ENCODE results near the gene LYRM1.
A peak's percentile ranks its signal among the peaks of the same experiment; 100 is the strongest.

Gene LYRM1

GRCh38 chr16:20865420-20866131, 35.0 kb upstream of the LYRM1 start:
- ATAC-seq (ENCODE audit: low read depth) (no peak), DNase-seq (ENCODE audit: low spot score in 2 of 2) (no peak)
- H3K4me3 Mint-ChIP-seq: no peak overlapping the region
- peaks cover 18% of the 10 kb centered on the region for H3K36me3 Mint-ChIP-seq
- peaks cover 1% of the 10 kb centered on the region for H3K9me3 Mint-ChIP-seq
- H3K27me3 Mint-ChIP-seq: no peaks in the 10 kb centered on the region
- H3K27ac Mint-ChIP-seq: no peak overlapping the region
- H3K4me1 Mint-ChIP-seq: peaks cover 17% of the 10 kb centered on the region

DNA sequence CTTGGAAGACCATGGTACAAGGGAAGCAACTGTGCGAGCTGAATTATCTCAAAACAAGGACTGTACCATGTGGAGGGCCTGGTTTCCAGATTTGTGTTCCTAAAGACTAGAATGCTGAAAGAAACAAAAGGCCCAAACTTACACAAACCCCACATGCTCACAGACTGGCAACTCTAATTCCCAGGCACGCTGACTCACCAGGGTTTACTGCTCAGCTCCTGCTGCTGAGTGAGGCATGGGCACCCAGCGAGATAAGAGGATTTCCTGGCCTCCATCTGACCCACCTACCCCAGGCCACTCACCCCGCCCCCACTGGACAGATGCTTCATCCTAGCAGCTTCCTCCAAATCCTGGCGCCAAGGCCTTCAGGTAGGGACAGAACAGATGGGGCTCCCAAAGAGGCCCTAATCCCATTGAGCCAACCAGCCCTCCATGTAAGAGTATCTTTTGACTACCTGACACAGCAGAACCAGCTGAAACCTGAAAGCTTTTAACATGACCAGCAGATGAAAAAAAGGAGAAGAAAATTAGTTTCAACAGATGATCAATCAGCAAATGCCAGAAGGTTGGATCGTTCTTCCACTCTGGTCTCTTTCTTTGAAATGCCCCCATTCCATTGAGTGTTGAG, 34.3 kb upstream of the LYRM1 start:
- peaks cover 17% of the 10 kb centered on the region for H3K4me1 Mint-ChIP-seq
- ATAC-seq (ENCODE audit: low read depth) (no peak), DNase-seq (ENCODE audit: low spot score in 2 of 2) (no peak)
- H3K36me3 Mint-ChIP-seq: peaks cover 17% of the 10 kb centered on the region
- H3K4me3 Mint-ChIP-seq: no peak overlapping the region
- H3K9me3 Mint-ChIP-seq: peaks cover 1% of the 10 kb centered on the region
- H3K27me3 Mint-ChIP-seq: no peaks in the 10 kb centered on the region
- no peak overlapping the region for H3K27ac Mint-ChIP-seq

- Mint-ChIP-seq H3K4me1 (peaks cover 17% of the 10 kb centered on the region), H3K4me3 (no peak overlapping the region), H3K36me3 (peaks cover 12% of the 10 kb centered on the region), H3K27ac (no peak overlapping the region), H3K9me3 (peaks cover 1% of the 10 kb centered on the region), H3K27me3 (no peaks in the 10 kb centered on the region)
- ATAC-seq (ENCODE audit: low read depth) (no peak), DNase-seq (ENCODE audit: low spot score in 2 of 2) (no peak)
These were observed 33.8 kb upstream of the LYRM1 start for GRCh38 chr16:20866801-20867200.

- Mint-ChIP-seq H3K36me3 (peaks cover 7% of the 10 kb centered on the region), H3K9me3 (peaks cover 1% of the 10 kb centered on the region), H3K4me3 (no peak overlapping the region), H3K27ac (no peak overlapping the region), H3K4me1 (peaks cover 17% of the 10 kb centered on the region), H3K27me3 (no peaks in the 10 kb centered on the region)
- ATAC-seq (ENCODE audit: low read depth) (no peak), DNase-seq (ENCODE audit: low spot score in 2 of 2) (no peak)
These were observed 33.0 kb upstream of the LYRM1 start for GRCh38 chr16:20867585-20867984.

- H3K9me3 Mint-ChIP-seq: peaks cover 1% of the 10 kb centered on the region
- DNase-seq (ENCODE audit: low spot score in 2 of 2): no peak
These were observed 31.7 kb upstream of the LYRM1 start for GRCh38 chr16:20868890-20869289.

GRCh38 chr16:20870122-20870820, 30.3 kb upstream of the LYRM1 start:
- Mint-ChIP-seq H3K27me3 (no peaks in the 10 kb centered on the region), H3K9me3 (no peaks in the 10 kb centered on the region), H3K4me1 (peaks cover 22% of the 10 kb centered on the region), H3K4me3 (no peak overlapping the region), H3K36me3 (peaks cover 4% of the 10 kb centered on the region), H3K27ac (no peak overlapping the region)
- ATAC-seq (ENCODE audit: low read depth): no peak
- DNase-seq (ENCODE audit: low spot score in 2 of 2): no peak

More at GRCh38 chr16:20868890-20869289, 31.7 kb upstream of the LYRM1 start:
- no peak for ATAC-seq (ENCODE audit: low read depth)
- peaks cover 7% of the 10 kb centered on the region for H3K36me3 Mint-ChIP-seq
- peaks cover 20% of the 10 kb centered on the region for H3K4me1 Mint-ChIP-seq
- no peak overlapping the region for H3K4me3 Mint-ChIP-seq
- H3K27me3 Mint-ChIP-seq: no peaks in the 10 kb centered on the region
- H3K27ac Mint-ChIP-seq: no peak overlapping the region

- H3K9me3 Mint-ChIP-seq: no peaks in the 10 kb centered on the region
- no peaks in the 10 kb centered on the region for H3K27me3 Mint-ChIP-seq
- no peak for DNase-seq (ENCODE audit: low spot score in 2 of 2)
- peaks cover 4% of the 10 kb centered on the region for H3K36me3 Mint-ChIP-seq
- H3K27ac Mint-ChIP-seq: no peak overlapping the region
- no peak for ATAC-seq (ENCODE audit: low read depth)
- peaks cover 26% of the 10 kb centered on the region for H3K4me1 Mint-ChIP-seq
- no peak overlapping the region for H3K4me3 Mint-ChIP-seq
These were observed 29.3 kb upstream of the LYRM1 start for GRCh38 chr16:20871258-20871657.

DNA sequence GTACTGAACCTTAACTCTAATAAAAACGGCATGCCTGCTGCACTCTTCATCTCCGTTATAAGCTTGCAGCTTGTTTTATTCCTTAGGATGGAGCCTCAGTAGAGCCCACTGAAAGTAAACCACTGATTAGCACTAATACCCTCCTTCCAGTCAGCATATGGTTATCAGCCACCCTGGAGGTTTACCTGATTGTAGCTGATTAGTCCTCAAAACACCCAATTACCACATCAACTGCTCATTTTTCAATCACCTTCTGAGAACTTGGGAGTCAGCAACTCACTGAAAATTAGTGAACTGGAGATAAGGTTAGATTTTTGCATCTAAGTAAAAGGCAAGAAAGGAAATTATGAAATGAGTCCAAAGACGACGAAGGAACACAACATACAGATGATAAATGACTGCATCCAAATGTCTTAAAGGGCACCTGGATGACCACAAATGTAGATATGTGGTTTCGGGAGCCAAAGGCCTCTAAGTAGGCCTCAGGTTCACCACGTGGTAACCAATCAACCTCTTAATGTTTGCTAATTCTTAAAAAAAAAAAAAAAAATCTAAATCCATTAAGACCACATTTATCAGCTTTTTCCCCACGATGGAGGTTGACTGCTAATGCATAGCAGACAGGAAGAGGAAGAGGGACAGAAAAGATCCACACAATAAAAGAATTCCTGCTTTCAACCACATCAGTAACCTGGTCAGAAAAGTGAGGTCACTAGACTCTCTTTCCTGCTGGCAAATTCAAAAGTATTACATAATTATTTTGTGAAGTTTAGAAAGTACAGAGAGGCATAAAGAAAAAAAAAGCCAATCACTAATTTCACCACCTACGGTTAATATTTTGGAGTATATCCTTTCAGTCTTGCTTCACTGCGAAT, 28.4 kb upstream of the LYRM1 start:
- H3K4me3 Mint-ChIP-seq: no peak overlapping the region
- peaks cover 2% of the 10 kb centered on the region for H3K36me3 Mint-ChIP-seq
- no peaks in the 10 kb centered on the region for H3K27me3 Mint-ChIP-seq
- DNase-seq (ENCODE audit: low spot score in 2 of 2) (no peak), ATAC-seq (ENCODE audit: low read depth) (no peak)
- H3K9me3 Mint-ChIP-seq: no peaks in the 10 kb centered on the region
- H3K27ac Mint-ChIP-seq: no peak overlapping the region
- peaks cover 27% of the 10 kb centered on the region for H3K4me1 Mint-ChIP-seq

- no peaks in the 10 kb centered on the region for H3K27me3 Mint-ChIP-seq
- H3K4me3 Mint-ChIP-seq: no peak overlapping the region
- DNase-seq (ENCODE audit: low spot score in 2 of 2): no peak
- H3K27ac Mint-ChIP-seq: peak overlapping the region; percentile 83
- no peaks in the 10 kb centered on the region for H3K9me3 Mint-ChIP-seq
- peaks cover 28% of the 10 kb centered on the region for H3K4me1 Mint-ChIP-seq
- no peak for ATAC-seq (ENCODE audit: low read depth)
- H3K36me3 Mint-ChIP-seq: no peaks in the 10 kb centered on the region
These were observed 27.2 kb upstream of the LYRM1 start for GRCh38 chr16:20873331-20873730.

DNA sequence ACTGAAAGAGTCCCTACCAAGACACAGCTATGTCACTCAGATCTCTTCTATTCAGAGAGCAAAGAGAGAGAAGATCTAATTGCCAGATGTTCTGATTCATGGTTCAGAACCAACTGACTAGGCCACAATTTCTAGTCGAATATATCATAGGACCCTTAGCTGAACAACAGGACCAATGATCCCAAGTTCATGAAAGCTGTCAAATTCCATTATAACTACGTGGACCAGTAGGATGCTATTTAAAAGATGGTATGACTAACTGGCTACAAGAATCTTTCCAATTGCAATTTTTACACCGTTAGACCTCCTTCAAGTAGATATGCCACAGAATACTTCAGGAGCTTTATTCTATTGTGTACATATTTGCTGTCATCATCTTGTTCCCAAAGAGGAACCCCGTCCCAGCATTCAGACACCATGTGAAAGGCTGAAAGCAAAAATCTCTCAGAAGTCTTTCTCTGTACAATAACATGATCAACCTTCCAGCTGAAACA, 26.4 kb upstream of the LYRM1 start:
- H3K27me3 Mint-ChIP-seq: no peaks in the 10 kb centered on the region
- DNase-seq (ENCODE audit: low spot score in 2 of 2): no peak
- H3K9me3 Mint-ChIP-seq: no peaks in the 10 kb centered on the region
- peaks cover 29% of the 10 kb centered on the region for H3K4me1 Mint-ChIP-seq
- H3K36me3 Mint-ChIP-seq: no peaks in the 10 kb centered on the region
- H3K27ac Mint-ChIP-seq: peak overlapping the region; percentile 83
- H3K4me3 Mint-ChIP-seq: peak overlapping the region; percentile 76
- no peak for ATAC-seq (ENCODE audit: low read depth)

GRCh38 chr16:20875355-20875650, 25.3 kb upstream of the LYRM1 start:
- no peaks in the 10 kb centered on the region for H3K27me3 Mint-ChIP-seq
- peak overlapping the region; percentile 76 for H3K4me3 Mint-ChIP-seq
- H3K9me3 Mint-ChIP-seq: no peaks in the 10 kb centered on the region
- DNase-seq (ENCODE audit: low spot score in 2 of 2) (no peak), ATAC-seq (ENCODE audit: low read depth) (peak; percentile 14)
- peak overlapping the region; percentile 83 for H3K27ac Mint-ChIP-seq
- peaks cover 31% of the 10 kb centered on the region for H3K4me1 Mint-ChIP-seq
- H3K36me3 Mint-ChIP-seq: no peaks in the 10 kb centered on the region

DNA sequence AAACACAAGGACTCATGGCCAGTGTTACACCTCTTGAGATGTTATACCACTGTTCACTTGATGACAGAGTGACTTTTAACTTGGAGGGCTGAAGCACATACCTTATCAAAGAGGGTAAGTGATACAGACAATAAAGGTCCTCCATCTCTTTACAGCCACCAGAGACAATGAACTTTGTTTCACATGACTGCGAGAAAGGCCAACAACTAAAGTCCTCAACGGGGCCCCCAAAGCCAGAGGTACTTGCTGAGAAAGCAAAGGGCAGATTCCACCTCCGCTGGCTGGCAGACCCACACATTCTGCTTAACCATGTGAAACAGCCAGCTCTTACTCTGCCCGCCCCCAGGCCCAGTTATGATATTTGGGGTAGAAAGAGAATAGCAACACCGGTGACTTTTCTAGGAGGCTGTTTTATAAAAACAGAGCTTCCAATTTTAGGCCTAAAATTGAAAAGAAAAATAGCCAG, 21.9 kb upstream of the LYRM1 start:
- Mint-ChIP-seq H3K27me3 (no peaks in the 10 kb centered on the region), H3K4me3 (no peak overlapping the region), H3K4me1 (peaks cover 28% of the 10 kb centered on the region), H3K9me3 (no peaks in the 10 kb centered on the region), H3K36me3 (no peaks in the 10 kb centered on the region), H3K27ac (peak overlapping the region; percentile 45)
- DNase-seq (ENCODE audit: low spot score in 2 of 2): no peak
- no peak for ATAC-seq (ENCODE audit: low read depth)

DNA sequence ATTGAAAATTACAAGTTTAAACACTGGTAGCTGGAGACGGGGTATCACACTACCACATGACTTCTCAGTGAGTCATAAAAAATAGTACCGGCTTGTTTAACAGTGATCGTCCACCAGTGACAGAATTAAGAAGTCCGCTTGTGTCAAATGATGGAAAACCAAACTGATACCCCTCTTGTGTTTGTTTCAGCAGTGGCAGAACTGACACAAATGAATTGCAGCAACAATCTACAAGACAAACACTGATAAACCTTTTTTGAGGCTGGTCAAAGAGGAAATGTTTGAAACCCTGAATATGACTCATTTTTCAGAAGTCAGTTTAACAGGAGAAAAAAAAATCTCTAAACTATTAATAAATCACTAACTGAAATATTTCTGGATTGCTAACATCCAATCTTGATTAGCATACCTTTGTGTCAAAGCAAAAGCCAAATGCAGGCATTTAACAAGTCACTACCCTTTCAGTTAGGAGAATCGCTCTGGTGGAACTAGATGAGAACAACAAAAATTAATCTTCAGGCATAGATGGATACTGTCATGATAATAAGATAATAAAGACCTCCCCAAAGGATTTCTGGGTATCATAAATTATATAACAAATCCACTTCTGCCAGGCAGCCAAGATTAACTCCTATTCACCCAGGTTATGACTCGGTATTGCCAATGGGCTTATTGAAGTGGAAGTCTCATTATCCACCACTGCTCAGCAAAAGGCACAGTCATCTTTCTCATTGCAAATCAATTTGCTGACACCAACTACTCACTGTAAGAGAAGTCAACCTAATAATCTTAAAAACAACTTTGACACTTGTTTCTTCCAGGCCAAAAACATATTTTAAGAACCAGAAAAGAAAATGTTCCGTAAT, 21.2 kb upstream of the LYRM1 start:
- H3K27ac Mint-ChIP-seq: peak overlapping the region; percentile 45
- H3K4me3 Mint-ChIP-seq: no peak overlapping the region
- H3K27me3 Mint-ChIP-seq: no peaks in the 10 kb centered on the region
- H3K36me3 Mint-ChIP-seq: peaks cover 5% of the 10 kb centered on the region
- no peaks in the 10 kb centered on the region for H3K9me3 Mint-ChIP-seq
- DNase-seq (ENCODE audit: low spot score in 2 of 2): no peak
- ATAC-seq (ENCODE audit: low read depth): no peak
- peaks cover 23% of the 10 kb centered on the region for H3K4me1 Mint-ChIP-seq
